Gastrocnemius medialis (tissue), 4 donors: ENCODE data around the gene GABBR2. TPM values are rescaled to one million over a fixed set of nuclear protein-coding genes. Genes with fewer than 3 reads are reported as not detected.

Experiments used
- ATAC-seq, 2 donors: fragments of 150-250 bp; one replicate each; pipeline ENCODE4 v1.9.1; 2016
- DNase-seq, 2 donors: peaks; one replicate each; pipeline ENCODE4 v3.0.0-alpha.2; 2019
- H3K27ac ChIP-seq, 4 donors: fragments of 200-600 bp; sonication (generic); 1 replicate in 1 of 4; 2 replicates in 3 of 4; pipeline ENCODE4 v1.5.1; 2016 to 2018; ENCODE audit warnings: mild to moderate bottlenecking in 2 of 4, moderate library complexity in 1 of 4
- H3K27me3 ChIP-seq, 3 donors: fragments of 200-600 bp; sonication (generic) in 2 of 3; 1 replicate in 1 of 3; 2 replicates in 2 of 3; pipeline versions ENCODE4 v1.5.1 to v1.6.0; 2016 to 2019; ENCODE audit warnings: mild to moderate bottlenecking in 1 of 3, moderate library complexity in 1 of 3
- H3K36me3 ChIP-seq, 2 donors: fragments of 200-600 bp; sonication (generic) in 1 of 2; one replicate each; pipeline ENCODE4 v1.5.1; 2017 to 2018
- H3K4me1 ChIP-seq, 2 donors: fragments of 200-600 bp; sonication (generic) in 1 of 2; one replicate each; pipeline ENCODE4 v1.5.1; 2016 to 2017; ENCODE audit warnings: mild to moderate bottlenecking in 2 of 2
- H3K4me3 ChIP-seq, 4 donors: fragments of 200-600 bp; sonication (generic) in 3 of 4; 1 replicate in 1 of 4; 2 replicates in 3 of 4; pipeline ENCODE4 v1.5.1; 2016 to 2019; ENCODE audit warnings: mild to moderate bottlenecking in 2 of 4
- H3K9me3 ChIP-seq, 3 donors: fragments of 200-600 bp; sonication (generic) in 2 of 3; 1 replicate in 1 of 3; 2 replicates in 2 of 3; pipeline ENCODE4 v1.5.1; 2016 to 2019
- POLR2A ChIP-seq, 2 donors: fragments of 450-650 bp; IDR thresholded peaks; one replicate each; pipeline ENCODE4 v1.6.1; 2017; ENCODE audit warnings: antibody characterized with exemption in 2 of 2, mild to moderate bottlenecking in 2 of 2, moderate library complexity in 2 of 2
- in situ Hi-C, 4 donors: fragments of 200-750 bp; cut with MboI; loops; one replicate each; pipeline versions ENCODE4 v1.15.0 to v1.8.0; 2017; ENCODE audit warnings: low sequenced_read_pairs in 4 of 4
- intact Hi-C: fragments of 100-400 bp; cut with DNase I; formaldehyde crosslinking; loops from one replicate; pipeline ENCODE4 v1.15.1; 2023; ENCODE audit warnings: low total_unique reads
- total RNA-seq, 4 donors: library from RNA; depleted of rRNA; stranded (reverse); fragments of >200 nt; gene quantifications; one replicate each; pipeline versions ENCODE4 v1.1.0 to v1.2.3, GENCODE V29; 2016
- TF ChIP-seq, protein P1 (sequence below), 5 experiments: fragments of 450-650 bp in 3 of 5; fragments of 200-600 bp in 2 of 5; sonication (generic) in 2 of 5; IDR thresholded peaks in 4 of 5; conservative IDR thresholded peaks in 1 of 5; 1 replicate in 4 of 5; 2 replicates in 1 of 5; pipeline ENCODE4 v1.5.1; 2016 to 2019; ENCODE audit warnings: antibody characterized with exemption in 5 of 5, mild to moderate bottlenecking in 3 of 5, moderate library complexity in 3 of 5

The GABBR2 gene
- total RNA-seq, 4 donors from 2014 or later = 0.46 to 0.80 TPM; not detected in 2

DNA sequence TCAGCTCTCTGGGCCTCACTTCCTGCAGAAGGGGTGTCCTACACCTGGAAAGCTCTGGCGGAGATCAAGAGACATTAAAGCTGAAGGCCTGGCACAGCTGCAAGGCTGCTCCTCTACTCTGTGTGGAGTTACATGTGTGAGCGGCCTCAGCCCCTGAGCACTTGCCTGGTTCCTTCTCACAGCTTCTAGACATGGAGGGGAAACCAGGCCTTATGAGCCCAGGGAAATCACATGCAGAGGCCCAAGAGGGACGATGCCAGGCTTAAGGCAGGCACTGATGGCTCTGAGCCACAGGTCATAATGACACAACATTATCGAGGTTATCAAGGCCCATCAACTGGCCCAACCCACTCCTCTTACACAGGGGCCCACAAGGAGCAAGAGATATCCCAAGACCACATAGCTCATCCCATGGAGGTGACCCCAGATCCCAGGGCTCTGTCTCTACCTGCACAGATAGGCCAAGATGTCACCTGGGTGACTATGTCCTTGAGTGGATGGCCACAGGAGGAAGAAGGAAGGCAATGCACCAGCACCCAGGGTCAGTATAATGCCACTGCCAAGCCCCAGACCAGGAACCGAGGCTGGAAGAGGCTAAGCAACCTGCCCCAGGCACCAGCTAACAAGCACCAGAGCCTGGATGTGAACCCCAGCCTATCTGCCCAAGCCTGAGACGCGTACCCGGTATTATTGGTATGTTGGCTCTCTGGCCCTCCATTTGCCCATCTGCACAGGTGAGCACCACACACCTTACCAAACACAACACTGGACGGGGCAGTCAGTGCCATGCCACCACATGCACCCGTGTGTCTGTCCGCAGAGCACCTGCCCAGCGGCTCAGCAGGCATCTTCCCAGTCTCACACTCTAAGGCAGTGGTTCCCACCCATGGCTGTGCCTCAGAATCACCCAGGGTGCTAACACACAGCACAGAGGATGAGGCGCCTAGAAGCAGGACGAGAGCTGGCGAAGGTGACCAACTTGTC, 143.3 kb downstream of the GABBR2 start:
- intact Hi-C loops = no loop called here
- Histone ChIP-seq H3K4me3 (no peak overlapping the region), H3K4me1 (no peaks in the 10 kb centered on the region), H3K9me3 (no peaks in the 10 kb centered on the region), H3K27ac (no peak overlapping the region), H3K27me3 (no peaks in the 10 kb centered on the region), H3K36me3 (no peaks in the 10 kb centered on the region)
- TF ChIP-seq POLR2A (IDR thresholded peaks at IDR 0.05) = no peak
- TF ChIP-seq, protein P1, sequence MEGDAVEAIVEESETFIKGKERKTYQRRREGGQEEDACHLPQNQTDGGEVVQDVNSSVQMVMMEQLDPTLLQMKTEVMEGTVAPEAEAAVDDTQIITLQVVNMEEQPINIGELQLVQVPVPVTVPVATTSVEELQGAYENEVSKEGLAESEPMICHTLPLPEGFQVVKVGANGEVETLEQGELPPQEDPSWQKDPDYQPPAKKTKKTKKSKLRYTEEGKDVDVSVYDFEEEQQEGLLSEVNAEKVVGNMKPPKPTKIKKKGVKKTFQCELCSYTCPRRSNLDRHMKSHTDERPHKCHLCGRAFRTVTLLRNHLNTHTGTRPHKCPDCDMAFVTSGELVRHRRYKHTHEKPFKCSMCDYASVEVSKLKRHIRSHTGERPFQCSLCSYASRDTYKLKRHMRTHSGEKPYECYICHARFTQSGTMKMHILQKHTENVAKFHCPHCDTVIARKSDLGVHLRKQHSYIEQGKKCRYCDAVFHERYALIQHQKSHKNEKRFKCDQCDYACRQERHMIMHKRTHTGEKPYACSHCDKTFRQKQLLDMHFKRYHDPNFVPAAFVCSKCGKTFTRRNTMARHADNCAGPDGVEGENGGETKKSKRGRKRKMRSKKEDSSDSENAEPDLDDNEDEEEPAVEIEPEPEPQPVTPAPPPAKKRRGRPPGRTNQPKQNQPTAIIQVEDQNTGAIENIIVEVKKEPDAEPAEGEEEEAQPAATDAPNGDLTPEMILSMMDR (IDR thresholded peaks at IDR 0.05 in 4 of 5, conservative IDR thresholded peaks at IDR 0.05 in 1 of 5) = no peak
- no peak for ATAC-seq
- no peak for DNase-seq
- in situ Hi-C loops = no loop called here

DNA sequence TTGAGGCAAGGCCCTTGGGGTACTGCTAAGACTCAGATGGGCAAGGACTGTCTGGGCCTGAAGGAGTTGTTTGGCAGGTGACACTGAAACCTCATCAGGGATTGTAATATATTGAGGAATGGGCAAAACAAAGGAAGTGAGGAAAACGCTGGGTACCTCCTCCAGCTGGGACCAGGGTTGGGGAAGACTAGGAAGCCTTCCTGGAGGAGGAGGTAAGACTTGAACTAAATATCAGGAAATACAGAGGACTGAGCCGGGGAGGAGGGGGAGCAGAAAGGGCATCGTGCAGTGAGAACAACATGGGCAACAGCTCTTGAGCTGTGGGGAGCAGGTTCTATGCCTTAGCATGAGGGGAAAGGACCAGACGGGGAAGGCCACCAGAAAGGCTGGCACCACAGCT, 144.0 kb downstream of the GABBR2 start:
- no peak overlapping the region for H3K4me3 ChIP-seq
- intact Hi-C loops (no loop called here), in situ Hi-C loops (no loop called here)
- no peaks in the 10 kb centered on the region for H3K4me1 ChIP-seq
- TF ChIP-seq, protein P1 (IDR thresholded peaks at IDR 0.05 in 4 of 5, conservative IDR thresholded peaks at IDR 0.05 in 1 of 5) = no peak
- no peak for TF ChIP-seq POLR2A (IDR thresholded peaks at IDR 0.05)
- H3K27ac ChIP-seq = no peak overlapping the region
- no peaks in the 10 kb centered on the region for H3K36me3 ChIP-seq
- no peak for ATAC-seq
- H3K27me3 ChIP-seq = no peaks in the 10 kb centered on the region
- DNase-seq = no peak
- H3K9me3 ChIP-seq = no peaks in the 10 kb centered on the region

DNA sequence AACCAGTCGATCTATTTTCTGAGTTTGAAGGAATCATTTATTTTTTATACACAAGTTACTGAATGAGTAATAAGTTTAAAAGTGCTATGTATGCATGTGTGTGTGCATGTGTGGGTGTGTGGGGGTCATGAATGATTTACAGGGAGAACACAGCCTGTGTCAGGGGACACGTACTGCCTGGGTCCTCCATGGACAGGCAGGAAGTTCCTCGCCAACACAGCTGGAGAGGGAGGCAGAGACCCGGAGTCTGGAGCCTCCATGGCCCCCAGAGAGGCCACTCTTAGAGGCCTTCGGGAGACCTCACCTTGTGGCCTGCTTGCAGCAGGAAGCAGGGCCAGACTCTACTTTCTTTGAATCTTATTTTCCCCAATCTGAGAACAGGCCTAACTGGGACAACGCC, 144.7 kb downstream of the GABBR2 start:
- Histone ChIP-seq H3K9me3 (no peaks in the 10 kb centered on the region), H3K4me1 (no peaks in the 10 kb centered on the region), H3K27me3 (no peaks in the 10 kb centered on the region), H3K27ac (no peak overlapping the region), H3K4me3 (no peak overlapping the region), H3K36me3 (no peaks in the 10 kb centered on the region)
- intact Hi-C loops (no loop called here), in situ Hi-C loops (no loop called here)
- ATAC-seq (no peak), DNase-seq (no peak)
- TF ChIP-seq POLR2A (IDR thresholded peaks at IDR 0.05) = no peak
- TF ChIP-seq, protein P1 (IDR thresholded peaks at IDR 0.05 in 4 of 5, conservative IDR thresholded peaks at IDR 0.05 in 1 of 5) = no peak

DNA sequence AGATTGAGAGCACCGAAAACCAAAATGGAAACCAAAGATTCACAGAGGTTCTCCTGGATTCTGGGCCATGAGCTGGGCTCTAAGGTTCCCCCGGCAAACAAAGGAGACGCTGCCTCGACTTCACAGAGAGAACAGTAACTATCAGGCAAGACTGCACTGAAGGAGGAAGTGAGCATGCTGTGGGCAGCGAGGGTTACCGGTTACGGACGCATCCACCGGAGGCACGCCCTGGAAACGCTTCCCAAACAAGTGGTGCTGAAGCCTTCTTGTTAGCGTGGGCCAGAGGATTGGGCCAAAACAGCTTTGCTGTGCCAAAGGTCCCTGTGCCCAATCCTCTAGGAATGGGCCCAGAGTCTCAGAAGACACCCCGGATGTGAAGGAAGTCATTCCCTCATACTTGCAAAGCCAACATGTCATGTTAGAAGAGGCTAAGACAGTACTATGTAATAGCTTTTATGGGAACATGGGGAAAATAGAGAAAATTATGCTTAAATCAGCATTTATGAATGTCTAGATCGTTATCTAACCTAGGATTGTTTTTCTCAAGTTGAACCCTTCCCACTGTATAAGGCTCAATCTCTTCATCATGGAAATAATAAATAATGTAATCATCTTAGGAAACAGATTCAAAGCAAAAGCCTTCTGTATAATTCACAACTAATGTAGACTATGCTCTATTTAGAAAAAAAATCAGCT, 145.4 kb downstream of the GABBR2 start:
- no peaks in the 10 kb centered on the region for H3K27me3 ChIP-seq
- H3K27ac ChIP-seq = no peak overlapping the region
- no peaks in the 10 kb centered on the region for H3K9me3 ChIP-seq
- no peaks in the 10 kb centered on the region for H3K36me3 ChIP-seq
- TF ChIP-seq, protein P1 (IDR thresholded peaks at IDR 0.05 in 4 of 5, conservative IDR thresholded peaks at IDR 0.05 in 1 of 5) = no peak
- TF ChIP-seq POLR2A (IDR thresholded peaks at IDR 0.05) = no peak
- DNase-seq = no peak
- in situ Hi-C loops = no loop called here
- intact Hi-C loops = no loop called here
- no peak for ATAC-seq
- no peak overlapping the region for H3K4me3 ChIP-seq
- no peaks in the 10 kb centered on the region for H3K4me1 ChIP-seq
